Tibial artery (tissue), 4 donors: ENCODE measurements around the gene B4GALT5.
"Not testable (repeated sequence)": the region's sequence is repeated elsewhere in the genome, so short reads cannot be mapped to it uniquely, and the experiment has no call there.

Source experiments
- DNase-seq, 2 donors: peaks; one replicate each; pipeline ENCODE4 v3.0.0-alpha.2; 2019
- H3K27ac ChIP-seq, 2 donors: fragments of 200-600 bp; sonication (generic) in 1 of 2; 1 replicate in 1 of 2; 2 replicates in 1 of 2; pipeline ENCODE4 v1.5.1; 2018 to 2019; ENCODE audit warnings: mild to moderate bottlenecking in 1 of 2
- H3K27me3 ChIP-seq, 2 donors: fragments of 200-600 bp; sonication (generic) in 1 of 2; one replicate each; pipeline versions ENCODE4 v1.5.1 to v1.6.0; 2016 to 2019
- H3K36me3 ChIP-seq, 3 donors: fragments of 200-600 bp; sonication (generic) in 2 of 3; one replicate each; pipeline ENCODE4 v1.5.1; 2016 to 2019; ENCODE audit warnings: mild to moderate bottlenecking in 2 of 3
- H3K4me1 ChIP-seq, 4 donors: fragments of 200-600 bp; sonication (generic) in 2 of 4; 1 replicate in 3 of 4; 2 replicates in 1 of 4; pipeline ENCODE4 v1.5.1; 2016 to 2019
- H3K4me3 ChIP-seq, 2 donors: fragments of 200-600 bp; sonication (generic) in 1 of 2; 1 replicate in 1 of 2; 2 replicates in 1 of 2; pipeline ENCODE4 v1.5.1; 2018 to 2019; ENCODE audit warnings: mild to moderate bottlenecking in 2 of 2
- H3K9me3 ChIP-seq, 3 donors: fragments of 200-600 bp; sonication (generic) in 1 of 3; one replicate each; pipeline ENCODE4 v1.5.1; 2016 to 2019
- intact Hi-C: fragments of 100-400 bp; cut with DNase I; formaldehyde crosslinking; loops from one replicate; pipeline ENCODE4 v1.15.0; 2023; ENCODE audit warnings: low total_unique reads
- TF ChIP-seq, protein P1 (sequence below), 2 experiments: fragments of 200-600 bp in 1 of 2; fragments of 450-650 bp in 1 of 2; IDR thresholded peaks; one replicate each; pipeline ENCODE4 v1.5.1; 2017 to 2019; ENCODE audit warnings: antibody characterized with exemption in 2 of 2, mild to moderate bottlenecking in 1 of 2, moderate library complexity in 1 of 2

Gene B4GALT5, protein sequence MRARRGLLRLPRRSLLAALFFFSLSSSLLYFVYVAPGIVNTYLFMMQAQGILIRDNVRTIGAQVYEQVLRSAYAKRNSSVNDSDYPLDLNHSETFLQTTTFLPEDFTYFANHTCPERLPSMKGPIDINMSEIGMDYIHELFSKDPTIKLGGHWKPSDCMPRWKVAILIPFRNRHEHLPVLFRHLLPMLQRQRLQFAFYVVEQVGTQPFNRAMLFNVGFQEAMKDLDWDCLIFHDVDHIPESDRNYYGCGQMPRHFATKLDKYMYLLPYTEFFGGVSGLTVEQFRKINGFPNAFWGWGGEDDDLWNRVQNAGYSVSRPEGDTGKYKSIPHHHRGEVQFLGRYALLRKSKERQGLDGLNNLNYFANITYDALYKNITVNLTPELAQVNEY

DNA sequence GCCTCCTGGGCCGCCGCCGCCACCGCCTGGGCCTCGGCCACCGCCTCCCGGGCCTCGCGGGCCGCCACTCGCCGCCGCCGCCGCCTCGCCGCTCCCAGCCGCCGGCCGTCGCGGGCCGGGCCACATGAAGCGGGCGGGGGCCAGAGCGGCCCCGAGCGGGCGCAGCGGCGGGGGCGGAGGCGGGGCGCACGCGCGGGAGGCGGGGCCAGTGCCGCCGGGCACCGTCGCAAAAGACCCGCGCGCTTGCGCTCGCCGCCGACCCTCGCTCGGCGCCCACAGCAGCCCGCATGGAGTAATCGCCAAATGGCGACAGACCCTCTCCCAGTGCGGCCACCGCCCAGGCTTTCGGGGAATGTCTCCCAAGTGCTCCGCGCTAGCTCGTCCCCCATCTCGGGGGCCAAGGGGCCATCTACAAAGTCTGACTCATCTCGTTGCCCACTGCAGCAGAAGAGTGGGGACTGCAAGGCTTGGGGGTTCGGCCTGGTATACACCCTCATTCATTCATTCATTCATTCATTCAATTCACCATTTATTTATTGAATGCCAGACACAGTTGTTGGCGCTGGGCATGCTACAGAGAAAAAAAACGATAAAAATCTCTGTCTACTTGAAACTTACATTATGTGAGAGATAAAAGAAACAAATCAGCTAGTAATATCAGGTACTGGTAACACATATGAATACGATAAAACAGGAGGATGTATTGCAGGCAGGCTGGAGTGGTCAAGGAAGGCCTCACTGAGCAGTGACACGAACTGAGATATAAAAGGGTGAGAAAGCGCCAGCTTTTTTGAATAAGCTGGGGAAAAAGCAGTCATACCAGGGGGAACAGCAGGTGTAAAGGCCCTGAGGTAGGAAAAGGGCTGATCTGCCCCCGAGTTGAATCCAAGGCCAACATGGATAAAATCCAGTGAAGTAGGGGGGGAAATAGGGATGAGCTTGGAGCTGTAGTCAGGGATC, at the start of gene B4GALT5:
B4GALT5 (minus strand) TSS at position 126 of the 960 bp plus-strand sequence. CDS start 188 bp downstream, outside the sequence.
- Histone ChIP-seq H3K4me3 (peak within 1 kb of the TSS; percentile 70 to 99), H3K9me3 (no peaks in the 10 kb centered on the region), H3K4me1 (peaks cover 0 to 56% (median 27%) of the 10 kb centered on the region in 4 donors), H3K27me3 (no peaks in the 10 kb centered on the region), H3K27ac (peak within 1 kb of the TSS; percentile 88 to 97), H3K36me3 (no peaks in the 10 kb centered on the region)
- DNase-seq: peak; percentile 51 to 78
- intact Hi-C loops: loop anchor here (10.0 kb wide), 1 partner anchor 201 kb away; the partner anchor contains the start of gene SPATA2
- TF ChIP-seq, protein P1, sequence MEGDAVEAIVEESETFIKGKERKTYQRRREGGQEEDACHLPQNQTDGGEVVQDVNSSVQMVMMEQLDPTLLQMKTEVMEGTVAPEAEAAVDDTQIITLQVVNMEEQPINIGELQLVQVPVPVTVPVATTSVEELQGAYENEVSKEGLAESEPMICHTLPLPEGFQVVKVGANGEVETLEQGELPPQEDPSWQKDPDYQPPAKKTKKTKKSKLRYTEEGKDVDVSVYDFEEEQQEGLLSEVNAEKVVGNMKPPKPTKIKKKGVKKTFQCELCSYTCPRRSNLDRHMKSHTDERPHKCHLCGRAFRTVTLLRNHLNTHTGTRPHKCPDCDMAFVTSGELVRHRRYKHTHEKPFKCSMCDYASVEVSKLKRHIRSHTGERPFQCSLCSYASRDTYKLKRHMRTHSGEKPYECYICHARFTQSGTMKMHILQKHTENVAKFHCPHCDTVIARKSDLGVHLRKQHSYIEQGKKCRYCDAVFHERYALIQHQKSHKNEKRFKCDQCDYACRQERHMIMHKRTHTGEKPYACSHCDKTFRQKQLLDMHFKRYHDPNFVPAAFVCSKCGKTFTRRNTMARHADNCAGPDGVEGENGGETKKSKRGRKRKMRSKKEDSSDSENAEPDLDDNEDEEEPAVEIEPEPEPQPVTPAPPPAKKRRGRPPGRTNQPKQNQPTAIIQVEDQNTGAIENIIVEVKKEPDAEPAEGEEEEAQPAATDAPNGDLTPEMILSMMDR (IDR thresholded peaks at IDR 0.05): no peak

DNA sequence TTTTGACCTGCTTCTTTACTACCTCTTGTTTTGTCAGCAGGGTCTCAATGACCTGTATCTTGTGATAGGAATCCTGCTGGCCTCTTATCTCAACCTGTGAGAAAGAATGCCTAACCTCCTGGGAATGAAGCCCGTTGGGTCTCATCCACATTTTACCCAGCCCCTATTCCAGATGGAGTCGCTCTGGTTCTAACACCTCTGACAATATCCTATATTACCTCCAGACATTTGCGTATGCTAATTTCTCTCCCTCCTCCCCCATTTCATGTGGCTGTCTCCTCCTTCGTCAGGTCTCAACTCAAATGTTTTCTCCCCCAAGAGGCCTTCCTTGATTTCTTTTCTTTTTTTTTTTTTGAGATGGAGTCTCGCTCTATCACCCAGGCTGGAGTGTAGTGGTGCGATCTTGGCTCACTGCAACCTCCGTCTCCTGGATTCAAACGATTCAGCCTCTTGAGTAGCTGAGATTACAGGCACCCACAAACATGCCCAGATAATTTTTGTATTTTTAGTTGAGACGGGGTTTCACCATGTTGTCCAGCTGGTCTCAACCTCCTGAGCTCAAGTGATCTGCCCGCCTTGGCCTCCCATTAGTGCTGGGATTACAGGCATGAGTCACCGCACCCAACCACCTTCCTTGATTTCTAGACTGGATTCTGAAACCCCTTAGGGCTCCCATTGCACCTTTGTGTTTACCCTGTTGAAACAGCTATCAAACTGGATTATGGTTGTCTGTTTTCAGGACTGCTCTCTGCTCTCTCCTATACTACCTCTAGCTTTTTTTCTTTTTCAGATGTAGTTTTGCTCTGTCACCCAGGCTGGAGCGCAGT, 49.5 kb upstream of the B4GALT5 start:
- TF ChIP-seq, protein P1 (IDR thresholded peaks at IDR 0.05): no peak
- intact Hi-C loops: no loop called here
- no peaks in the 10 kb centered on the region for H3K9me3 ChIP-seq
- H3K36me3 ChIP-seq: no peaks in the 10 kb centered on the region
- no peak for DNase-seq
- no peak overlapping the region for H3K27ac ChIP-seq
- H3K4me3 ChIP-seq: no peak overlapping the region
- H3K4me1 ChIP-seq: peaks cover 0 to 15% (median 0%) of the 10 kb centered on the region in 4 donors
- no peaks in the 10 kb centered on the region for H3K27me3 ChIP-seq

DNA sequence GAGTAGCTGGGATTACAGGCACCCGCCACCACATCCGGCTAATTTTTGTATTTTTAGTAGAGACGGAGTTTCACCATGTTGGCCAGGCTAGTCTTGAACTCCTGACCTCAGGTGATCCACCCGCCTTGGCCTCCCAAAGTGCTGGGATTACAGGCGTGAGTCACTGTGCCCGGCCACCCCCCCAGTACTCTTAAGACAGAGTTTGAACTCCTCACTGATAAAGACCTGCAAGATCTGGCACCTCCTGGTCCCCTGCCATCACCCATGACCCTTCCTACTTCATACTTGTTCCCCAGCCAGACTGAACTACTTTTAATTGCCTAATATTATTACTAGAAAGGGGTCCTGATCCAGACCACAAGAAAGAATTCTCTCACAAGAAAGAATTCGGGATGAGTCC, 48.2 kb upstream of the B4GALT5 start:
- H3K27me3 ChIP-seq, H3K36me3 ChIP-seq, intact Hi-C loops, H3K27ac ChIP-seq, DNase-seq, H3K9me3 ChIP-seq, H3K4me1 ChIP-seq, H3K4me3 ChIP-seq: not testable (repeated sequence)

DNA sequence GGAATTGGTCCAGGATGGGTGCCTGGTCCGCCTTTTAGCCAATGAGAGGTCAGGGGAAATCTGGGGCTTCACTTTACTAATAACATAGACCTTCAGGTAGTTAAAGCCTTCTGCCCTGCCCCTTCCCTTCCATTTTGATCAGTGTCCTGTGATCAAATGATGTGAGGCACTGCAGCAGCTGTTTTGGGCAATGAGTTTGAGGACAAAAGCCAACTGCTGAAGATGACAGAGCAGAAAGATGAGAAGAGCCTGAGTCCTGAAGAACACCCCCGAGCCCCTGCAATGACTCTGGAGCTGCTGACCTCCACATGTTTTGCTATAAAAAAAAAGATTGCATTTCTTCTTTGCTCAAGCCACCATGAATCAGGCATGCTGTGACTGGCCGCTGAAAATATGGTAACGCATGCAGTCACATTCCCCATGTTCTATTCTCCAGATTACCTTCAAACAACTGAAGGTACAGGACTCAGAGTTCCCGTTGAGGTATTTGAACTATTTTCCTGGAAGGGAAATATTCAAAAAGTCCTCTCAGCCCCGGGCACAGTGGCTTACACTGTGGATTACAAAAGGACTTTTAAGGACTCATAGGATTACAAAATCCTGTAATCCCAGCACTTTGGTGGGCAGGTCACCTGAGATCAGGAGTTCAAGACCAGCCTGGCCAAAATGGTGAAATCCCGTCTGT, 45.7 kb upstream of the B4GALT5 start:
- H3K27me3 ChIP-seq: no peaks in the 10 kb centered on the region
- no peaks in the 10 kb centered on the region for H3K9me3 ChIP-seq
- TF ChIP-seq, protein P1 (IDR thresholded peaks at IDR 0.05): no peak
- no peak overlapping the region for H3K27ac ChIP-seq
- H3K4me1 ChIP-seq: peaks cover 0 to 9% (median 0%) of the 10 kb centered on the region in 4 donors
- no peak for DNase-seq
- intact Hi-C loops: no loop called here
- no peaks in the 10 kb centered on the region for H3K36me3 ChIP-seq
- no peak overlapping the region for H3K4me3 ChIP-seq

DNA sequence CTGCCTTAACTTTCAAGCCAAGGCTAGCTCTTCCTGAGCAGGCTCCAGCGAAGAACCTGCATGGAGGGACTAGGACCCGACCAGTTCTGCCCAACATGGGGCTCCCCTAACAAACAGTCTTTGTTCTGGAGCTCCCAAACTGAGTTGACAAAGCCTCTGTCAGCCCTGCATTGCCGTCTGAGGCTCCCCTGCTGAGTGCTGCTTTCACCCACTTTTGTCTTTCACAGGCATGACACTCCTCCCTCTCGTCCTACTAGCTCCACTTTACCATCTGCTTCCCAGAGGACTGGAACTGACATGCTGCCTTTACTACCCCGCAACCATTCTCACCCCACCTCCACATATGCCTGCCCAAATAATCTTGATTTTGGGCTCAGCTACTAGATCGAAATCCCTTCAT, 45.1 kb upstream of the B4GALT5 start:
- no peak overlapping the region for H3K27ac ChIP-seq
- intact Hi-C loops: no loop called here

More for the DNA sequence above, 45.1 kb upstream of the B4GALT5 start:
- DNase-seq: no peak
- no peaks in the 10 kb centered on the region for H3K9me3 ChIP-seq
- TF ChIP-seq, protein P1 (IDR thresholded peaks at IDR 0.05): no peak
- peaks cover 0 to 4% (median 0%) of the 10 kb centered on the region in 4 donors for H3K4me1 ChIP-seq
- H3K27me3 ChIP-seq: no peaks in the 10 kb centered on the region
- no peak overlapping the region for H3K4me3 ChIP-seq
- H3K36me3 ChIP-seq: no peaks in the 10 kb centered on the region
